GM18508 (cell line): ENCODE results near the gene ZNF594.
"Not testable (repeated sequence)": the region's sequence is repeated elsewhere in the genome, so short reads cannot be mapped to it uniquely, and the experiment has no call there.

Experiments
- ATAC-seq: cut with Tn5 transposase; IDR thresholded peaks from one replicate; pipeline ENCODE4 v1.9.1; 2021; ENCODE audit warnings: moderate number of reproducible peaks; ENCODE audit not compliant: insufficient read depth, unreplicated experiment

The ZNF594 gene

GRCh38 chr17:5137511-5138197 is 54.0 kb downstream of the ZNF594 start:
- ATAC-seq: not testable (repeated sequence)

- not testable (repeated sequence) for ATAC-seq
Observed at GRCh38 chr17:5136580-5137412, 54.9 kb downstream of the ZNF594 start.

- ATAC-seq: no peak
Observed at GRCh38 chr17:5135726-5136579, 55.7 kb downstream of the ZNF594 start.

- not testable (repeated sequence) for ATAC-seq
Observed at GRCh38 chr17:5135131-5135712, 56.4 kb downstream of the ZNF594 start.

GRCh38 chr17:5134571-5134970 is 57.1 kb downstream of the ZNF594 start:
- not testable (repeated sequence) for ATAC-seq

GRCh38 chr17:5133961-5134360 is 57.7 kb downstream of the ZNF594 start:
- not testable (repeated sequence) for ATAC-seq

- no peak for ATAC-seq
Observed at GRCh38 chr17:5133311-5133710, 58.4 kb downstream of the ZNF594 start.

- ATAC-seq: not testable (repeated sequence)
Observed at GRCh38 chr17:5132503-5133225, 59.0 kb downstream of the ZNF594 start.

GRCh38 chr17:5131799-5132502 is 59.7 kb downstream of the ZNF594 start:
- not testable (repeated sequence) for ATAC-seq

- ATAC-seq: no peak
Observed at GRCh38 chr17:5131146-5131715, 60.4 kb downstream of the ZNF594 start.

GRCh38 chr17:5130687-5131086 is 61.0 kb downstream of the ZNF594 start:
- not testable (repeated sequence) for ATAC-seq

- not testable (repeated sequence) for ATAC-seq
Observed at GRCh38 chr17:5130261-5130660, 61.4 kb downstream of the ZNF594 start.

- not testable (repeated sequence) for ATAC-seq
Observed at GRCh38 chr17:5129770-5130169, 61.9 kb downstream of the ZNF594 start.
